Measurements from ENCODE around the gene NT5M.

The NT5M gene

GRCh38 chr17:17315142-17315821 is 12.1 kb downstream of the NT5M start:
- no peak for DNase-seq (ENCODE audit: low read depth in 1 of 2, low spot score in 1 of 2)
- Histone ChIP-seq H3K27ac (replicated peaks) (no peak overlapping the region), H3K4me3 (replicated peaks; ENCODE audit: insufficient read depth, low read length) (no peak overlapping the region), H3K27me3 (ENCODE audit: insufficient read depth, poor library complexity, severe bottlenecking) (no peaks in the 10 kb centered on the region)
- no peak for TF ChIP-seq POLR2AphosphoS5 (IDR thresholded peaks at IDR 0.05; ENCODE audit: low read depth)
- TF ChIP-seq GABPA (IDR thresholded peaks at IDR 0.05; ENCODE audit: low read depth): no peak
- no peak for TF ChIP-seq CTCF (IDR thresholded peaks at IDR 0.05; ENCODE audit: insufficient read depth, low read length)
- TF ChIP-seq, protein P1, sequence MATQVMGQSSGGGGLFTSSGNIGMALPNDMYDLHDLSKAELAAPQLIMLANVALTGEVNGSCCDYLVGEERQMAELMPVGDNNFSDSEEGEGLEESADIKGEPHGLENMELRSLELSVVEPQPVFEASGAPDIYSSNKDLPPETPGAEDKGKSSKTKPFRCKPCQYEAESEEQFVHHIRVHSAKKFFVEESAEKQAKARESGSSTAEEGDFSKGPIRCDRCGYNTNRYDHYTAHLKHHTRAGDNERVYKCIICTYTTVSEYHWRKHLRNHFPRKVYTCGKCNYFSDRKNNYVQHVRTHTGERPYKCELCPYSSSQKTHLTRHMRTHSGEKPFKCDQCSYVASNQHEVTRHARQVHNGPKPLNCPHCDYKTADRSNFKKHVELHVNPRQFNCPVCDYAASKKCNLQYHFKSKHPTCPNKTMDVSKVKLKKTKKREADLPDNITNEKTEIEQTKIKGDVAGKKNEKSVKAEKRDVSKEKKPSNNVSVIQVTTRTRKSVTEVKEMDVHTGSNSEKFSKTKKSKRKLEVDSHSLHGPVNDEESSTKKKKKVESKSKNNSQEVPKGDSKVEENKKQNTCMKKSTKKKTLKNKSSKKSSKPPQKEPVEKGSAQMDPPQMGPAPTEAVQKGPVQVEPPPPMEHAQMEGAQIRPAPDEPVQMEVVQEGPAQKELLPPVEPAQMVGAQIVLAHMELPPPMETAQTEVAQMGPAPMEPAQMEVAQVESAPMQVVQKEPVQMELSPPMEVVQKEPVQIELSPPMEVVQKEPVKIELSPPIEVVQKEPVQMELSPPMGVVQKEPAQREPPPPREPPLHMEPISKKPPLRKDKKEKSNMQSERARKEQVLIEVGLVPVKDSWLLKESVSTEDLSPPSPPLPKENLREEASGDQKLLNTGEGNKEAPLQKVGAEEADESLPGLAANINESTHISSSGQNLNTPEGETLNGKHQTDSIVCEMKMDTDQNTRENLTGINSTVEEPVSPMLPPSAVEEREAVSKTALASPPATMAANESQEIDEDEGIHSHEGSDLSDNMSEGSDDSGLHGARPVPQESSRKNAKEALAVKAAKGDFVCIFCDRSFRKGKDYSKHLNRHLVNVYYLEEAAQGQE (IDR thresholded peaks at IDR 0.05; ENCODE audit: insufficient replicate concordance, low read depth): no peak
- TF ChIP-seq SPI1 (IDR thresholded peaks at IDR 0.05; ENCODE audit: borderline replicate concordance, low read depth): no peak

GRCh38 chr17:17320188-17320910 is 17.2 kb downstream of the NT5M start:
- no peak for DNase-seq (ENCODE audit: low read depth in 1 of 2, low spot score in 1 of 2)
- Histone ChIP-seq H3K27me3 (ENCODE audit: insufficient read depth, poor library complexity, severe bottlenecking) (no peaks in the 10 kb centered on the region), H3K4me3 (replicated peaks; ENCODE audit: insufficient read depth, low read length) (no peak overlapping the region), H3K27ac (replicated peaks) (no peak overlapping the region)
- no peak for TF ChIP-seq GABPA (IDR thresholded peaks at IDR 0.05; ENCODE audit: low read depth)
- no peak for TF ChIP-seq CTCF (IDR thresholded peaks at IDR 0.05; ENCODE audit: insufficient read depth, low read length)
- TF ChIP-seq SPI1 (IDR thresholded peaks at IDR 0.05; ENCODE audit: borderline replicate concordance, low read depth): no peak
- TF ChIP-seq POLR2AphosphoS5 (IDR thresholded peaks at IDR 0.05; ENCODE audit: low read depth): no peak
- TF ChIP-seq, protein P1 (IDR thresholded peaks at IDR 0.05; ENCODE audit: insufficient replicate concordance, low read depth): no peak

- no peak for TF ChIP-seq SPI1 (IDR thresholded peaks at IDR 0.05; ENCODE audit: borderline replicate concordance, low read depth)
- no peak for TF ChIP-seq CTCF (IDR thresholded peaks at IDR 0.05; ENCODE audit: insufficient read depth, low read length)
- no peak for TF ChIP-seq GABPA (IDR thresholded peaks at IDR 0.05; ENCODE audit: low read depth)
- TF ChIP-seq, protein P1 (IDR thresholded peaks at IDR 0.05; ENCODE audit: insufficient replicate concordance, low read depth): no peak
- no peak for TF ChIP-seq POLR2AphosphoS5 (IDR thresholded peaks at IDR 0.05; ENCODE audit: low read depth)
- no peak for DNase-seq (ENCODE audit: low read depth in 1 of 2, low spot score in 1 of 2)
These were observed 17.7 kb downstream of the NT5M start for GRCh38 chr17:17320911-17321220.

More at GRCh38 chr17:17320911-17321220, 17.7 kb downstream of the NT5M start:
- Histone ChIP-seq H3K27ac (replicated peaks) (no peak overlapping the region), H3K4me3 (replicated peaks; ENCODE audit: insufficient read depth, low read length) (no peak overlapping the region), H3K27me3 (ENCODE audit: insufficient read depth, poor library complexity, severe bottlenecking) (no peaks in the 10 kb centered on the region)

All from HL-60 (cell line).